Measurements from ENCODE around the gene SETD7. TPM values are rescaled to one million over a fixed set of nuclear protein-coding genes. Genes with fewer than 3 reads are reported as not detected.

The SETD7 gene
- total and polyA plus RNA-seq, 2 donors (not counting 3 experiments of a cell fraction or from before 2014, with no cell fraction given): 18.8 to 39.9 TPM

DNA sequence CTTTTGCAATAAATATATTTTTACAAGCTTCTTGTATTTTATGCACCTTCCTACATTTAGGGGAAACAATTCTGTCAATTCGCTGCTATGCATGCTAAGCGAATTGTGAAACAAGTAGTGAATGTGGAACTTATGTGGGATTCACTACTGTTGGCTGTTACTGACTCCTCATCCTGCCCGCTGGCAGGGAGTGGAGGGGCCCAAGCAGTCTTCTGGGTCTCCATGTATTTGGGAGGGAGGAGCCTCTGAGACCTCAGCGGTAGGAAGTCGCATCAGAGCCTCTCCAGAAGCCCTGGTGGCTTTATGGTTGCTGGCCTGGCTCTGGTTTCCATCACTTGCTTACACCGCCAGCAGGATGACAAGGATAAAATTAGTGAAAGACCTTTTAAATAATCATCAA lies 3.7 kb upstream of the SETD7 start:
- BruUV-seq (replicated peaks): no TSS peak
- Histone ChIP-seq H3K9me1 (replicated peaks; ENCODE audit: control insufficient read depth, extremely low read depth, insufficient read depth, low read length) (no peaks in the 10 kb centered on the region), H2AFZ (ENCODE audit: low read depth, low read length) (no peak overlapping the region), H3K4me1 (ENCODE audit: control insufficient read depth, extremely low read depth, insufficient read depth, low read length) (peaks cover 11% of the 10 kb centered on the region), H3K27me3 (ENCODE audit: control insufficient read depth in 2 of 2, insufficient read depth in 2 of 2, low read length in 2 of 2) (peaks cover 15 to 23% of the 10 kb centered on the region in 2 experiments), H3K36me3 (ENCODE audit: control insufficient read depth in 2 of 2, extremely low read depth in 1 of 2, insufficient read depth in 2 of 2, low read length in 2 of 2) (no peaks in the 10 kb centered on the region), H3K9ac (replicated peaks; ENCODE audit: extremely low read depth, insufficient read depth, low read length) (no peak overlapping the region), H4K20me1 (replicated peaks; ENCODE audit: control insufficient read depth, extremely low read depth, insufficient read depth, low read length) (no peaks in the 10 kb centered on the region), H3K4me3 (replicated peaks in 1 of 3; ENCODE audit: insufficient read depth in 1 of 3, low read depth in 1 of 3, low read length in 3 of 3) (no peak overlapping the region), H3K27ac (ENCODE audit: insufficient read depth, low read depth, low read length) (no peak overlapping the region), H3K9me3 (replicated peaks; ENCODE audit: control insufficient read depth, insufficient read depth, low read length) (no peaks in the 10 kb centered on the region), H3K4me2 (ENCODE audit: insufficient read depth, low read length) (no peak overlapping the region), H3K79me2 (ENCODE audit: control insufficient read depth, insufficient read depth, low read length) (peaks cover 3% of the 10 kb centered on the region)
- CTCF ChIA-PET: no interaction called here
- dilution Hi-C loops (cut with MboI; ENCODE audit: extremely low pct_ligation_motif_present, low sequenced_read_pairs): no loop called here
- POLR2A ChIA-PET: no interaction called here
- FAIRE-seq (no peak), DNase-seq (ENCODE audit: low read depth, low spot score) (no peak)
- TF ChIP-seq EZH2 (IDR thresholded peaks at IDR 0.05; ENCODE audit: borderline replicate concordance, low read depth, low read length, severe bottlenecking): no peak
- TF ChIP-seq FOS (IDR thresholded peaks at IDR 0.05; ENCODE audit: borderline replicate concordance, insufficient read depth, low read length): no peak
- TF ChIP-seq POLR2A (IDR thresholded peaks at IDR 0.05; ENCODE audit: low read depth, low read length): no peak
- no peak for TF ChIP-seq MYC (IDR thresholded peaks at IDR 0.05; ENCODE audit: low read depth, low read length)
- TF ChIP-seq, protein P1, sequence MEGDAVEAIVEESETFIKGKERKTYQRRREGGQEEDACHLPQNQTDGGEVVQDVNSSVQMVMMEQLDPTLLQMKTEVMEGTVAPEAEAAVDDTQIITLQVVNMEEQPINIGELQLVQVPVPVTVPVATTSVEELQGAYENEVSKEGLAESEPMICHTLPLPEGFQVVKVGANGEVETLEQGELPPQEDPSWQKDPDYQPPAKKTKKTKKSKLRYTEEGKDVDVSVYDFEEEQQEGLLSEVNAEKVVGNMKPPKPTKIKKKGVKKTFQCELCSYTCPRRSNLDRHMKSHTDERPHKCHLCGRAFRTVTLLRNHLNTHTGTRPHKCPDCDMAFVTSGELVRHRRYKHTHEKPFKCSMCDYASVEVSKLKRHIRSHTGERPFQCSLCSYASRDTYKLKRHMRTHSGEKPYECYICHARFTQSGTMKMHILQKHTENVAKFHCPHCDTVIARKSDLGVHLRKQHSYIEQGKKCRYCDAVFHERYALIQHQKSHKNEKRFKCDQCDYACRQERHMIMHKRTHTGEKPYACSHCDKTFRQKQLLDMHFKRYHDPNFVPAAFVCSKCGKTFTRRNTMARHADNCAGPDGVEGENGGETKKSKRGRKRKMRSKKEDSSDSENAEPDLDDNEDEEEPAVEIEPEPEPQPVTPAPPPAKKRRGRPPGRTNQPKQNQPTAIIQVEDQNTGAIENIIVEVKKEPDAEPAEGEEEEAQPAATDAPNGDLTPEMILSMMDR (IDR thresholded peaks at IDR 0.05; ENCODE audit: extremely low read depth in 1 of 2, insufficient read depth in 1 of 2, low read depth in 1 of 2, low read length in 2 of 2): no peak
- no peak for TF ChIP-seq JUN (IDR thresholded peaks at IDR 0.05; ENCODE audit: borderline replicate concordance, insufficient read depth, insufficient read length, low read depth)
- TF ChIP-seq GATA2 (IDR thresholded peaks at IDR 0.05; ENCODE audit: insufficient read depth, insufficient read length, low read depth, low read length): no peak
- TF ChIP-seq POLR2AphosphoS5 (IDR thresholded peaks at IDR 0.05; ENCODE audit: insufficient read depth, low read depth, low read length): no peak
- TF ChIP-seq, protein P2, sequence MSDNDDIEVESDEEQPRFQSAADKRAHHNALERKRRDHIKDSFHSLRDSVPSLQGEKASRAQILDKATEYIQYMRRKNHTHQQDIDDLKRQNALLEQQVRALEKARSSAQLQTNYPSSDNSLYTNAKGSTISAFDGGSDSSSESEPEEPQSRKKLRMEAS (IDR thresholded peaks at IDR 0.05; ENCODE audit: insufficient read depth, insufficient read length): no peak
- intact Hi-C loops (cut with micrococcal nuclease): no loop called here

Data from endothelial cell of umbilical vein (primary cell).